ENCODE data around the gene TSPAN9.

TSPAN9 gene

GRCh38 chr12:3073438-3074250, 3.5 kb upstream of the TSPAN9 start:
- CTCF ChIA-PET = interaction anchor here (0.7 to 4.7 kb wide), 32 partner anchors 10 to 727 kb away, joined by 3 to 70 read pairs (median 4); no protein-coding TSS in a partner anchor
- POLR2A ChIA-PET = no interaction called here
- TF ChIP-seq CTCF (IDR thresholded peaks at IDR 0.05; ENCODE audit: control extremely low read depth, extremely low read depth, low read depth, missing control alignments) = peak; percentile 99
- DNase-seq (ENCODE audit: extremely low spot score) = peak; percentile 88

- POLR2A ChIA-PET = no interaction called here
- TF ChIP-seq CTCF (IDR thresholded peaks at IDR 0.05; ENCODE audit: control extremely low read depth, extremely low read depth, low read depth, missing control alignments) = no peak
- DNase-seq (ENCODE audit: extremely low spot score) = no peak
- CTCF ChIA-PET = interaction anchor here (1.4 to 4.7 kb wide), 4 partner anchors 15 to 225 kb away, joined by 4 to 70 read pairs (median 16); no protein-coding TSS in a partner anchor
Observed at GRCh38 chr12:3075315-3075714, 1.9 kb upstream of the TSPAN9 start.

DNA sequence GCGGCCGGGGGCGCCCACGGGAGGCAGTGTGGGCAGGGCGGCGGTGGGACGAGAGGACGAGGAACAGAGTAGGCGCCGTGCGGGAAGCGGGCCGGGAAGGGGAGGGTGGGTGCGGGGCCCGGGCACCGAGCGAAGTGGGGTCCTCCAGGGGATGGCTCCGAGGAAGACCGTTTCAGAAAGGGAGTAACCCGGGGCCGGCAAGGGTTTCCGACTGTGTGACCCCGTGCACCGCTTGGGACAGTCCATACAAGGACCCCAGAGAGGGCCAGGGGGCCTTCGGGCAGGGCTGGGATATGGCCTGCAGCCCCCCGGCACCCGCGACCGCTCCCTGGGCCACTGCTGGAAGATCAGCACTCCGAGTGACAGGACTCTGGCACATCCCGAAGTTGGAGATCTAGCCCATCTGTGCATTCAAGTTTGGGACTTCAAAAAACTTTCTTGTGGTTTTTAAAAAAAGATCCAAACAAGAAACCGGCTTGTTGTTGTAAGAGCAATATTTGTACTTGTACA, 448 bp downstream of the TSPAN9 start:
- POLR2A ChIA-PET = no interaction called here
- DNase-seq (ENCODE audit: extremely low spot score) = no peak
- CTCF ChIA-PET = interaction anchor here (1.3 kb wide), 1 partner anchor 223 kb away, joined by 4 read pairs; no protein-coding TSS in a partner anchor

GRCh38 chr12:3078086-3078820, 1.1 kb downstream of the TSPAN9 start:
- TF ChIP-seq CTCF (IDR thresholded peaks at IDR 0.05; ENCODE audit: control extremely low read depth, extremely low read depth, low read depth, missing control alignments) = no peak
- DNase-seq (ENCODE audit: extremely low spot score) = no peak
- ChIA-PET POLR2A (no interaction called here), CTCF (interaction anchor here (1.1 to 1.3 kb wide), 2 partner anchors 197 to 222 kb away, joined by 4 read pairs; no protein-coding TSS in a partner anchor)

More for the DNA sequence above, 448 bp downstream of the TSPAN9 start:
- no peak for TF ChIP-seq CTCF (IDR thresholded peaks at IDR 0.05; ENCODE audit: control extremely low read depth, extremely low read depth, low read depth, missing control alignments)

DNA sequence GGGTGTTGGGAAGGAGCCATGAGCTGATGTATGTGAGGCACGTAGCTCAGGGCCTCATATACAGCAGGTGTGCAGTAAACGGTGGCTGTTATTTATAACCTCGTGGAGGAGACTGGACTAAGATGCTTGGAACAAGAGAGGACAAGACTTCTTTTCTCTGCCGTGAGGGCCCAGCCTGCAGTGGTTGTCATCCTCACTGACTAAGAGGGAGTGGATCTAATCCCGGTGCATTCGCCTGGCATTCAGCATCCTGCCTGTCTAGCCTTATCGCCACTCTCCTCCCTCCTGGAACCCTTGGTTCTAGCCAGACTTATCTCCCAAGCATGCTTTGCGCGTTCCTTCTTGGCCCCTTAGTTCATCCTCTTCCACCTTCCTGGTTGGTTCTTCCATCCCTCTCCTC, 3.9 kb downstream of the TSPAN9 start:
- TF ChIP-seq CTCF (IDR thresholded peaks at IDR 0.05; ENCODE audit: control extremely low read depth, extremely low read depth, low read depth, missing control alignments) = no peak
- DNase-seq (ENCODE audit: extremely low spot score) = no peak
- ChIA-PET POLR2A (no interaction called here), CTCF (interaction anchor here (1.4 kb wide), 1 partner anchor 12 kb away, joined by 3 read pairs; no protein-coding TSS in a partner anchor)

DNA sequence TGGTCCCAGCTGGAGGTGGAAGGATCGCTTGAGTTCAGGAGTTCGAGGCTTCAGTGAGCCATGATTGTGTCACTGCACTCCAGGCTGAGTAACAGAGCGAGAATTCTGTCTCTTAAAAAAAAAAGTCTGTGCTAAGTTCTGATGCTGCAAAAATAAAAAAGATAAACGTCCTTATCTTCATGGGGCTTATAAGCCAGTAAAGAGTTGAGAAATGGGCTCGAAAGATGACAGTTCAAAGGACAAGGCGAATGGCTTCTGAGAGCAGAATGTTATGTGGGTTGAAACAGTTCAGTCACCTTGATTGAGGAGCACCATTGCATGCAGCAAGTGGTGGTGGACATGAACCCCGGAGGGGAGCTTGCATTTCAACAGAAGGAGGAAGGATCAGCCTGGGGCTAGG, 4.7 kb downstream of the TSPAN9 start:
- TF ChIP-seq CTCF (IDR thresholded peaks at IDR 0.05; ENCODE audit: control extremely low read depth, extremely low read depth, low read depth, missing control alignments) = no peak
- CTCF ChIA-PET = no interaction called here
- POLR2A ChIA-PET = no interaction called here
- DNase-seq (ENCODE audit: extremely low spot score) = no peak
